ENCODE data around the gene ADGRD1.

ADGRD1 gene

GRCh38 chr12:130938186-130938585, 15.5 kb upstream of the ADGRD1 start:
- no peak for DNase-seq

- no peak for DNase-seq
These were observed 8.8 kb upstream of the ADGRD1 start for GRCh38 chr12:130944878-130945277.

- DNase-seq = no peak
These were observed 7.8 kb upstream of the ADGRD1 start for GRCh38 chr12:130945786-130946492.

GRCh38 chr12:130947028-130947613, 6.6 kb upstream of the ADGRD1 start:
- DNase-seq = no peak

- no peak for DNase-seq
These were observed 5.6 kb upstream of the ADGRD1 start for GRCh38 chr12:130948136-130948535.

GRCh38 chr12:130948751-130949150, 5.0 kb upstream of the ADGRD1 start:
- no peak for DNase-seq

- no peak for DNase-seq
These were observed 3.9 kb upstream of the ADGRD1 start for GRCh38 chr12:130949806-130950205.

- DNase-seq = no peak
These were observed 2.1 kb upstream of the ADGRD1 start for GRCh38 chr12:130951636-130952035.

GRCh38 chr12:130952171-130952954, 1.3 kb upstream of the ADGRD1 start:
- DNase-seq = no peak

GRCh38 chr12:130954544-130954831, 781 bp downstream of the ADGRD1 start:
- DNase-seq = no peak

GRCh38 chr12:130955238-130955816, 1.6 kb downstream of the ADGRD1 start:
- no peak for DNase-seq

GRCh38 chr12:130956009-130956408, 2.3 kb downstream of the ADGRD1 start:
- DNase-seq = no peak

- no peak for DNase-seq
These were observed 3.0 kb downstream of the ADGRD1 start for GRCh38 chr12:130956456-130957303.

GRCh38 chr12:130957304-130957621, 3.6 kb downstream of the ADGRD1 start:
- no peak for DNase-seq

GRCh38 chr12:130958557-130959140, 4.9 kb downstream of the ADGRD1 start:
- no peak for DNase-seq

GRCh38 chr12:130959632-130960031, 5.9 kb downstream of the ADGRD1 start:
- DNase-seq = no peak

GRCh38 chr12:130960058-130960457, 6.4 kb downstream of the ADGRD1 start:
- no peak for DNase-seq

- no peak for DNase-seq
These were observed 7.1 kb downstream of the ADGRD1 start for GRCh38 chr12:130960787-130961186.

- peak; percentile 18 for DNase-seq
These were observed 8.3 kb downstream of the ADGRD1 start for GRCh38 chr12:130961921-130962451.

- no peak for DNase-seq
These were observed 11.5 kb downstream of the ADGRD1 start for GRCh38 chr12:130965214-130965613.

- no peak for DNase-seq
These were observed 12.0 kb downstream of the ADGRD1 start for GRCh38 chr12:130965668-130966067.

GRCh38 chr12:130966443-130967030, 12.8 kb downstream of the ADGRD1 start:
- DNase-seq = no peak

Data from NCI-H1092 (cell line).